PFSK-1 (cell line): ENCODE results near the gene HDGFL3. TPM values are rescaled to one million over a fixed set of nuclear protein-coding genes. Genes with fewer than 3 reads are reported as not detected.

Source experiments
- FOXP2 ChIP-seq: optimal IDR thresholded peaks from 2 replicates; pipeline ENCODE3; 2011; ENCODE audit warnings: borderline replicate concordance, control low read depth, inconsistent platforms; ENCODE audit not compliant: insufficient read depth; ENCODE audit errors: extremely low read length, extremely low read depth
- POLR2AphosphoS5 ChIP-seq: IDR thresholded peaks from 2 replicates; pipeline ENCODE4 v1.6.1; 2012; ENCODE audit warnings: low read depth, mild to moderate bottlenecking, control low read depth, low read length, moderate library complexity
- SIN3A ChIP-seq: IDR thresholded peaks from 2 replicates; pipeline ENCODE4 v1.6.1; 2012; ENCODE audit warnings: mild to moderate bottlenecking, low read length, moderate library complexity, borderline replicate concordance; ENCODE audit not compliant: insufficient read depth
- TAF1 ChIP-seq: IDR thresholded peaks from 2 replicates; pipeline ENCODE4 v1.6.1; 2012; ENCODE audit warnings: low read length, control low read depth, borderline replicate concordance; ENCODE audit not compliant: insufficient read depth
- polyA plus RNA-seq: library from polyadenylated mRNA; unstranded; fragments of >200 nt; gene quantifications from one replicate; pipeline ENCODE4 v1.2.1, GENCODE V29; 2012; ENCODE audit warnings: low read depth, missing spikeins; ENCODE audit not compliant: insufficient read length
- TF ChIP-seq, protein P1 (sequence below), 2 experiments: IDR thresholded peaks; 2 replicates each; pipeline versions ENCODE4 v1.6.1 to v1.8.0; 2011 to 2012; ENCODE audit warnings: low read depth in 2 of 2, low read length in 2 of 2, control low read depth in 1 of 2, inconsistent platforms in 1 of 2, mild to moderate bottlenecking in 1 of 2, moderate library complexity in 1 of 2; ENCODE audit not compliant: insufficient read depth in 1 of 2

HDGFL3 gene
- 25.0 TPM for polyA plus RNA-seq

DNA sequence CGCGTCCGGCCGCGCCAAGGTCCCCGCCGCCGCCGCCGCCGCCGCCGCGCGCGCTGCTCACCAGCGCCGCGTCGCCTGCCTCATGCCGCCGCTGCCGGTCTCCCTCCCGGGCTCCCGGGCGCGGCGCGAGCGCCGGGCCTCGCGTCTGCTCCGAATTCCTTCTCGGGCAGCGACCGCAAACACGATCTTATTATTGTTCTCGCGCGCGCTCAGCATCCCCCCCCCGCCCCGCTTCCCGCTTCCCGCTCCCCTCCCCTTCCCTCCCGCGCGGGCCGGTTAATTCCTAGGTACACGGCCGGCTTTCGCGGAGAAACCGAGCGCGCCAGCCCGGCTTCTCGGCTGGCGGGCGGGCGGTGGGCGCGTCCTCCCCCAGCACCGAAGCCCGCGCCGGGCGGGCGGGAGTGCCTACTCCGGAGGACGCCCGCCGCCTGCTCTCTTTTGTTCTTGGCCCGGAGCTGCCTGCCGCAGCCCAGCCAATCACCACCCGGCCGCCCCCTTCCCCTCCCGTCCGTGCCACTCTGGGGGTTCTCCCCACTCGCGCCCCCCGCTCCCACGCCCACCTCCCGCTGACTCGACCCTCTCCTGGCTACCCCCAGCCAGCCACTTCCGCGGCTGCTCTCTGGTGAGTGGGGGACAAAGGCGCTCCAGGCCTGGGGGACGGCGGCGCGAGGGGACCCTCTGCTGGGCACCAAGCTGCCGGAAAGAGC lies at the start of gene HDGFL3:
TSS of gene HDGFL3 (minus strand) at position 164 of the 707 bp plus-strand sequence. CDS start 409 bp downstream, outside the sequence.
- peak; percentile 50; the same call in 1 of the 2 replicates for TF ChIP-seq POLR2AphosphoS5
- TF ChIP-seq FOXP2 = no peak

DNA sequence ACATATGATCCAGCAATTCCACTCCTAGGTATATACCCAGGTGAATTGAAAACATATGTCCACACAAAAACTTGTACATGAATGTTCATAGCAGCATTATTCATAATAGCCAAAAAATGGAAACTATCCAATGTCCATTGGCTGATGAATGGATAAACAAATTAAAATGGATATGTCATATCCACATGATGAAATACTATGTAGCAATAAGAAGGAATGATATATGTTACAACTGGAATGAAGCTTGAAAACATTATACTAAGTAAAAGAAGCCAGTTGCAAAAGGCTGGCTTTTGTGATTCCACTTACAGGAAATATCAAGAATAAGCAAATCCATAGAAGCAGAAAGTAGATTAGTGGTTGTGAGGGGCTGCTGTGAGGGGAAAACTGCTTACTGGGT lies 43.2 kb upstream of the HDGFL3 start:
- TF ChIP-seq TAF1 (no peak), POLR2AphosphoS5 (no peak), SIN3A (no peak), FOXP2 (no peak)
- TF ChIP-seq, protein P1, sequence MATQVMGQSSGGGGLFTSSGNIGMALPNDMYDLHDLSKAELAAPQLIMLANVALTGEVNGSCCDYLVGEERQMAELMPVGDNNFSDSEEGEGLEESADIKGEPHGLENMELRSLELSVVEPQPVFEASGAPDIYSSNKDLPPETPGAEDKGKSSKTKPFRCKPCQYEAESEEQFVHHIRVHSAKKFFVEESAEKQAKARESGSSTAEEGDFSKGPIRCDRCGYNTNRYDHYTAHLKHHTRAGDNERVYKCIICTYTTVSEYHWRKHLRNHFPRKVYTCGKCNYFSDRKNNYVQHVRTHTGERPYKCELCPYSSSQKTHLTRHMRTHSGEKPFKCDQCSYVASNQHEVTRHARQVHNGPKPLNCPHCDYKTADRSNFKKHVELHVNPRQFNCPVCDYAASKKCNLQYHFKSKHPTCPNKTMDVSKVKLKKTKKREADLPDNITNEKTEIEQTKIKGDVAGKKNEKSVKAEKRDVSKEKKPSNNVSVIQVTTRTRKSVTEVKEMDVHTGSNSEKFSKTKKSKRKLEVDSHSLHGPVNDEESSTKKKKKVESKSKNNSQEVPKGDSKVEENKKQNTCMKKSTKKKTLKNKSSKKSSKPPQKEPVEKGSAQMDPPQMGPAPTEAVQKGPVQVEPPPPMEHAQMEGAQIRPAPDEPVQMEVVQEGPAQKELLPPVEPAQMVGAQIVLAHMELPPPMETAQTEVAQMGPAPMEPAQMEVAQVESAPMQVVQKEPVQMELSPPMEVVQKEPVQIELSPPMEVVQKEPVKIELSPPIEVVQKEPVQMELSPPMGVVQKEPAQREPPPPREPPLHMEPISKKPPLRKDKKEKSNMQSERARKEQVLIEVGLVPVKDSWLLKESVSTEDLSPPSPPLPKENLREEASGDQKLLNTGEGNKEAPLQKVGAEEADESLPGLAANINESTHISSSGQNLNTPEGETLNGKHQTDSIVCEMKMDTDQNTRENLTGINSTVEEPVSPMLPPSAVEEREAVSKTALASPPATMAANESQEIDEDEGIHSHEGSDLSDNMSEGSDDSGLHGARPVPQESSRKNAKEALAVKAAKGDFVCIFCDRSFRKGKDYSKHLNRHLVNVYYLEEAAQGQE (IDR thresholded peaks at IDR 0.05; ENCODE audit: insufficient read depth in 1 of 2, low read depth in 2 of 2, low read length in 2 of 2) = no peak

DNA sequence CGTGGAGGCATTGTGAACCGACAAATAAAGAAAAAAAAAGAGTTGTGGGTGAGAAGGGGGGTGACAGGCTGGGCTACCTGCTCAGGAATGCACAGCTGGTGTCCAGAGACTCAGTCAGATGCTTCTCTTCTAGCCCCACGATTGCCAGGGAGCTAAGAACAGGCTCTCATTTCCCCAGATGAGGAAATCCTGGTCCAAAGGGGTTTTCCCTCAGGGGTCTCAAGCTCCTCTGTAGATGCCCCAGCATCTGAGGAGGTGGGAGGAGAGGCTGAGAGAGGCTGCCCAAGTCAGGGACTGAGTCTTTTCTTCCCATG lies 41.4 kb upstream of the HDGFL3 start:
- TF ChIP-seq, protein P1 (IDR thresholded peaks at IDR 0.05; ENCODE audit: insufficient read depth in 1 of 2, low read depth in 2 of 2, low read length in 2 of 2) = no peak
- TF ChIP-seq SIN3A = no peak
- TF ChIP-seq FOXP2 = no peak
- TF ChIP-seq POLR2AphosphoS5 = no peak
- no peak for TF ChIP-seq TAF1

DNA sequence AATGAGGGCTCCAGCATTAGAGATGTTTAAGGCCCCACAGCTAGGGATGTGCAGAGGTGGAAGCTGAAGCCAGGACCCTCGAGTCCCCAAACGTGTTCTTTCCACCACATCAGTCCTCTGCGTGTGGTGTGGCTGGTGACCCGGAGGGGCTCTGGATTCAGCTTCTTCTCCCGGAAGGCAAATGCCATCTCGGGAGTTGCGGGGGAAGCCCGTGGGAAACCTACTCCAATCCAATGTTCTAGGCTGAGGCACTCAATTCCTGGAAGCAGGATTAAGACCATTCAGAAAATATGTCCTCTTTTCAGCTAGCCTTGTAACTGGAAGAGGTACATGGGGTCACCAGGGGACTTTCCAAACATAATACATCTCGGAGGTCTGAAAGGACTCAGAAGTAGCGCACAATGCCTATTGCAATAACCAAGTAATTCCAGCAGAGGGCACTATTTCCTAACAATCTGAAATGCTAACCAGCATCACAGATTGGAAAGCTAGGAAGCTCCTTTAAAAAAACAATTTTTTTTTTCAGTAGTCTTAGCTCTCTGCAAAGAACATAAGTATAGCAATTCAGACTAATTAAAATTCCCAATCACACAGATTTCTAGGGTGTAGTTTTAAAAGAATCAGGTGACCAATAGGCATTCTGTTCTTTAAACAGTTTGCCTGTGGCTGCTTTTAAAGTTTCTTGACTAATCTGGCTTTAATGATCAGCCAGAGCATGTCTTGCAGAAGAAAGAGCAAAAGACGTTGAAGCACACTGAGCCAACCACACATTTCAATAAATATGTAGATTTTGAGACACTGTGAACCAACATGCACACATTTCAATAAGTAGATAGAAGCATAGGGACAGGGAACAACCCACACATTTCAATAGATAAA lies 40.8 kb upstream of the HDGFL3 start:
- TF ChIP-seq TAF1 (no peak), POLR2AphosphoS5 (no peak), SIN3A (no peak), FOXP2 (no peak)
- TF ChIP-seq, protein P1 (IDR thresholded peaks at IDR 0.05; ENCODE audit: insufficient read depth in 1 of 2, low read depth in 2 of 2, low read length in 2 of 2) = no peak

DNA sequence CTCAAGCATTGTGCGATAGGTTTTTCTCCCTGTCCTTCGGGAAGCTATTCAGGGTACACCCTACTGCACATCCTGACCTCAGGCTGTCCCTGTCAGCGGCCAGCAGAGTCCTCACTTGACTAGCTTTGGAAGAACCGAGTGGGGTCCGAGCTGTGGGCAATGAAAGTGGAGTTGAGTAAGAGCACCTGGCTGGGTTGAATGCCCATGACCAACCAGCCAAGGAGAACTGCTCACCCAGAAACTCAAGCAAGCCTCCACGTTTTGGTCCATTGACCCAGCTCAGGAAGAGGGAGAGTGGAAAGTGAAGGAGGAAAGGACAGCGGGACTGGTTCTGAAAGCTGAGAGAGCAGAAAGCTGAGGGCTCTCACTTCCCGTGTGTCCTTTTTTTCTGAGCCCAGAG lies 36.0 kb upstream of the HDGFL3 start:
- TF ChIP-seq POLR2AphosphoS5 (no peak), SIN3A (no peak), FOXP2 (no peak), TAF1 (no peak)
- TF ChIP-seq, protein P1 (IDR thresholded peaks at IDR 0.05; ENCODE audit: insufficient read depth in 1 of 2, low read depth in 2 of 2, low read length in 2 of 2) = no peak
